GM20431 (cell line): Measurements from ENCODE around the gene ABCG2.

Experiments
- in situ Hi-C: fragments of 300-500 bp; cut with MseI, MboI; formaldehyde crosslinking; loops from one replicate; pipeline ENCODE4 v1.15.0; 2020; ENCODE audit warnings: low sequenced_read_pairs; ENCODE audit not compliant: unreplicated experiment

Gene ABCG2

DNA sequence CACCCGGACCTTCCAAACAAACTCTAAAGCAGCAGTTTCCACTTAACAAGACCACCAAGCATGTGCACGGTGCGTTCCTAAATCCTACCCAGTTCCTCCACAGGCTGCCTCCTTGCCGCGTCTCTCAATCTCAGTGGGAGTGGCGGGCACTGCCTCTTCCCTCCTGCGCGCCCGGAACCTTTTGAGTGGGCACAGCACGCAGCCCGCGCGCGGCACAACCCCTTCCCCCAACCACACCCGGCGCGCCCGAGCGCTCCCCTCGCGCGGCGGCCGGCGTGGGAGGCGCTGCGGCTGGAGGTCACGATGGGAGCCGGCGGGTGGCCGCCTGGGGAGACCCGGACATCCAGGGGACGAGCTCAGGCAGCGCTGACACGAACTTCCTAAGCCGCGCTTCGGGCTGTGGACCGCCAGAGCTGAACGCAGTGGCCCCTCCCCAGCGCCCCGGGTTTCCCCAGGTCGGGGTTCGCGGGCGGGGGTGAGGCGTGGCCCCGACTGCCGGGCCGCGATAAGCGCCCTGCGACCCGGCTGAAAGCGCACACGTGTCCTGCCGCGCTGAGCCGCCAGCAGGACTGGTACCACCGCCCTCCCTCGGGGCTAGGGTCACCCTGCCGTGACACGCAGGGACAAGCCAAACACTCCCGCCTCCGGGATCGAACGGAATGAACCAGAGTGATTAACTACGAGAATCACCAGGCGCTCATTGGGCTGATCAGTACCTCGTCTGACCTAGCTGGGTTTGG is at the start of gene ABCG2:
Gene ABCG2, minus strand, starts transcription at position 151 of the 740 bp plus-strand sequence. CDS start 18,644 bp downstream, outside the sequence.
- in situ Hi-C loops, result no loop called here

DNA sequence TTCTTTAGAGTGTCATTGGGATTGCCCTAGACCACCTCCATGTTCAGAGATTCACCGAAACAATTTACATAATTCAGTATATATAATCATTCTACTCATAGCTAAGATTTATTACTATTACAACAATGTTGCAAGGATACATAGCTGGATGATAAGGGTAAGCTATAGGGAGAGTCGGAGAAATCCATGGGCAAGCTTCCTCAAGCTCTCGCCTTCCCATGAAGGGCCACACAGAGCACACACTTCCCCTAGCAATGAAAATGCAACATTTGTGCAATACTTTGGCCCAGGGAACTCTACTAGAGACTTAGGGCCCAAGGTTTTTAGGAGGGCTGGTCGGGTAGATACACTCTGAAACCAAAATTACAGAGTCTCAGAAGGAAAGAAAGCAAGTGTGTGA is 49.7 kb upstream of the ABCG2 start:
- in situ Hi-C loops, result loop anchor here (25.0 kb wide), 2 partner anchors 346 to 521 kb away; no protein-coding TSS in a partner anchor

DNA sequence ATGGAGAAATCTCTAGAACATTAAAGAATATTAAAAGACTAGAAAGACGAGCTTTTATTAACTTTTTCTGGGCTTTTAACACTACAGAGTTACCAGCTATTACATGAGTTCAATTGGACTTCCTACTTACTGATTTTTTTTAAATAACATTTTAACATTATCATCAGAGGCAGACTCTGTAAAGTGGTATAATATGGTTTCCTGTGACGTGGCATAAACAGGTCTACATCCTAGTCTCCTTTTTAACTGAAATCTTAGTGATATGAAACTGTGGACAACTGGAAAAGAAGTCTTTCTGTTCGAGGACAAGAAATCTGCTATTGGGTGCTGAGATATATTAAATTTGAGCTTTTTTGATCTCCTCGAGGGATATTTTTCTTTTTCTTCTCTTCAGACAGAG is 48.7 kb upstream of the ABCG2 start:
- in situ Hi-C loops, result loop anchor here (25.0 kb wide), 2 partner anchors 345 to 520 kb away; no protein-coding TSS in a partner anchor

DNA sequence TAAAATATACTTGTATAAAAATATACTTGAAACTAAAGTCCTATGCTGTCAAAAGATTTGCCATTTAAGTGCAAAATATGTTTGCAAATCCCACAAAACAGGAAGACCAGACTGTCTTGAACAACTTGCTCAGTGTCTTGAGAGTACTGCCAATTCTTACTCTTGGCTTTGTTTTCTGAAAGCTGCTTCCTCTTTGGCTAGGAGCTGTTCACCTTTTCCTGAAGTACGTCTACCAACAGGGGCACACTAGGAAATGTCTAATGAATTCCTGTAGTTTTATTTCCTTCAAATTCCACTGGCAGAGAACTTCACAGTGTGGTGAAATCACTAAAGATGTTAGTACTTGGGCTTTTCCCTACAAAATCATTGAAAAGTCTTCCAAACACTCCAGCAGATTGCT is 46.4 kb upstream of the ABCG2 start:
- in situ Hi-C loops, result loop anchor here (25.0 kb wide), 2 partner anchors 343 to 518 kb away; no protein-coding TSS in a partner anchor

DNA sequence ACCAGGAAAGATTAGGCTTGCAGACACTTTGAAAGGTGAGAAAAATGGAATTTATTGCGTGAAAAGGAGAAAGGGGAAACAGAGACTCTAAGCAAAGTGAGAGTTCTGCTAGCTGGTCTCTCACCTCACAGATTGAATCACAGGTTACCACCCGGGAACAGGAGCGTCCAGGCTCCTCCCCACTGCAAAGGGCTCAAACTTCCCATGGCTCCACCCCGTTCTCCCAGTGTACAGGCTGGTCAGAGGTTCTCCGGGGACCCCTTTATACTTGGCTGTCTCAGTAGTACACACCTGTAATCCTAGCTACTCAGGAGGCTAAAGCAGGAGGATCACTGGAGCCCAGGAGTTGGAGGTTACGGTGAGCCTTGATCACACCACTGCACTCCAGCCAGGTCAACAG is 44.0 kb upstream of the ABCG2 start:
- in situ Hi-C loops, result loop anchor here (25.0 kb wide), 2 partner anchors 340 to 515 kb away; no protein-coding TSS in a partner anchor

DNA sequence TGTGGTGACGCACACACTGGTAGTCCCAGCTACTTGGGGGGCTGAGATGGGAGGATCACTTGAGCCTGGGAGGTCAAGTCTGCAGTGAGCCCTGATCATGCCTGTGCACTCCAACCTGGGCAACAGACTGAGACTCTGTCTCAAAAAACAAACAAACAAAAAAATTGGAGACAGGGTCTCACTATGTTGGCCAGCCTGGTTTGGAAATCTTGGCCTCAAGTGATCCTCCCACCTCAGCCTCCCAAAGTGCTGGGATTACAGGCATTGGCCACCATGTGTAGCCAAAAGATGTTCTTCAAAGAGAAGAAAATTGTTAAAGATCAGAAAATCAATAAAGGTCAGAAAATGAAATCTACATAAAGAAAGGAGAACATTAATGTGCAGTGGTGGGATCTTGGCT is 41.7 kb upstream of the ABCG2 start:
- in situ Hi-C loops, result loop anchor here (25.0 kb wide), 2 partner anchors 338 to 513 kb away; no protein-coding TSS in a partner anchor

DNA sequence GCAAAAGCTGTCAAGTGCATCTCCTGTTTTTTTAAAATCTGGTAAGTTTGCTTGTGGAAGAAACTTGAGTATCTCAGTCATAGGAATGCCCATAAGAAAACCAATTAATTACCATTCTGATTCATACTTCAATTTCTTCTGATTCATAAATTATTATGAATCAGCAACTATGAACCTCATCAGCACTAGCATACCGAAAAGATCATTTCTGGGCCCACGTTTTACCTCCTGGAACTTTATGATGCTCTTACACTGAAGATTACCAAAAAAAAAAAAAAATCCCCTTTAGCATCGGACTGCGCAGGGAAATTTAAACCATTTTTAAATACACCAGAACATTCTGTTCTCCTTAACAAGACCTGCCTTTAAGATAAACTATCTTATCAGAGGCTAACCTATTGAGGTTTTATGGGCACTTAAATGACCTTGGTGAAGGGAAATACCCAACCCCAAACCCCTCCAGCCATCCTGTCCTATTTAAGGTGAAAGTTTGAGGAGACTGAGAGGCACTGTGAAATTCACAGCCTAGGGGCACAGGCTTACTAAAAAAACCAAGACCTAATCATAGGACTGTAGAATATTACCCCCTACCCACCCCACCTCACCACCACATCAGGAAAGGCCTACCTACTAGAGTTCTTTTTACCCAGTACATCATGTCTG is 38.2 kb upstream of the ABCG2 start:
- in situ Hi-C loops, result no loop called here

DNA sequence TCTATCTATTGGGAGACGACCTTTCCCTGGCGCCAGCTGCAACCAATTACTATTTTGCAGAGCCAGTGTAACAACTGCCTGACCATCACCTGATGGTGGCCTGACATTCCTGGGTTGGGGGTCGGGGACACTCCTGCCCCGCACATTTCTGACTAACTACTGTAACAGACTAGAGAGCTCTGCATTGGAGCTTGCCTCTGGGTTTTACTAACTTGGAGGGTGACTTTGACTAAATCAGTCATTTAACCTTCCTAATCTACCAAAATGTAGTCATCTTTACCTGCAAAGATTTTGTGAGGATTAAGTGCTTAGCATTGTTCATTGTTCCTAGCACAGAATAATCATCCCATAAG is 37.5 kb upstream of the ABCG2 start:
- in situ Hi-C loops, result no loop called here

DNA sequence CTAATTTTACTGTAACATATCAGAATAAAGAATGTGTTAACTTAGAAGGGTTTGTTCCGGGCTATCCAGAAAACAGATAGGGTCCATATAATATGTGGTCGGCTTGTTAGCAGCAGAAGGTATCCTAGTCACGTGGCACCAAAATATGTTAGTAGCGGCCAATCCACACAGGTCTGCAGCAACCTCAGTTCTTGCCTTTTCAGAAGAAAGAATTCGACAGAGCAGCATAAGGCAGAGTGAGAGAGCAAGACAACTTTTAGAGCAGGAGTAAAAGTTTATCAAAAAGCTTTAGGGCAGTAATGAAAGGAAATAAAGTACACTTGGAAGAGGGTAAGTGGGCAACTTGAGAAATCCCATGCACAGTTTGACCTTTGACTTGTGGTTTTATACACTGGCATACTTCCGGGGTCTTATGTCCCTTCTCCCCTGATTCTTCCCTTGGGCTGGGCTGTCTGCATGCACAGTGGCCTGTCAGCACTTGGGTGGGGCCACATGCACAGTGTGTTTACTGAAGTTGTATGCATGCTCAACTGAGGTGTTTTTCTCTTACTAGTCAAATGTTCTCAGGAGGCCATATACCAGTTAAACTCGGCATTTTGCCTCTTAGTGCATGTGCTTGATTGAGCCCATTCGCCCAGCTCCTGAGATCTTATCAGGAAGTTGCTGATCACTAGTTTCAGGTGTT is 37.0 kb upstream of the ABCG2 start:
- in situ Hi-C loops, result no loop called here

DNA sequence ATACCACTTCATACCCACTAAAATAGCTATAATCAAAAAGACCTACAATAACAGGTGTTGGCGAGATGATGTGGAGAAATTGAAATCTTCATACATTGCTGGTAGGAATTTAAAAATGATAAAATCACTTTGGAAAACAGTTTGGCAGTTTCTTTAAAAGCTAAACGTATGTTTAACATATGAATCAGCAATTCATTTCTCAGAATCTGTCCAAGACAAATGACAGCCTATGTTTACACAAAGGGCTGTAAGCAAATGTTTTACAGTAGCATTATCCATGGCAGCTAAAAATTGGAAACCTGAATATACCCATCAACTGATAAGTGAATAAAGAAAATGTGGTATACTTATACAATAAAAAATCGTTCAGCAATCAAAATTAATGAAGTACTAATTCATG is 33.0 kb upstream of the ABCG2 start:
- in situ Hi-C loops, result no loop called here

DNA sequence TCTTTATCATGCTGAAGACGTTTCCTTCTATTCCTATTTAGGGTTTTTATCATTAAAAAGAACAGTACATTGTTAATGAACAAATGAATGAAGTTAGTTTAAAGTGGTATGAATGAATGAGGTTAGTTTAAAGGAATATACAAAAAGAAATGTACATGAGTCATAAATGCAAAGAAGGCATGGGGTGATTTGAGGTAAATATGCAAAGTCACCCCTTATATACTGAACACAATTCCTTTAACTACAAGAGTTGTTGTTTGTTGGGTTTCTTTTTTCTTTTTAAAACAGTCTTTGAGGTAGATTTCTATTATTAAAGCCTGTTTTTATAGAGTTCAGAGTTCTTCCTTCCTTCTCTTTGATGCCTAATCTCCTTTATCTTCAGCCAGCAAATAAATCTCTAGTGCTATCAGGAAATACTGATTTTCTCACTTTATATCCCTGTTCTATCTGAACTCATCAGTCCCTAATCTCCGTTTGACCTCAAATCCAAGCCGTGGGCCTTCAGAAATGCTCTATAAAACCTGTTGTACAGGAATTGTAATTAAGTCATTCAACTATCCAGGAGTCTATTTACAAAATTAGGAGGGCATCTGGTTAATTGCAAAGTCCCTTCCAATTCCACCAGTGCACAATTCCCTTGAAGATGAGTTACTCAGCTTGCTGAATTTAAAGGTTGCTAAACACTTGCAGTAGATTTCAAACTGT is 31.6 kb upstream of the ABCG2 start:
- in situ Hi-C loops, result no loop called here

DNA sequence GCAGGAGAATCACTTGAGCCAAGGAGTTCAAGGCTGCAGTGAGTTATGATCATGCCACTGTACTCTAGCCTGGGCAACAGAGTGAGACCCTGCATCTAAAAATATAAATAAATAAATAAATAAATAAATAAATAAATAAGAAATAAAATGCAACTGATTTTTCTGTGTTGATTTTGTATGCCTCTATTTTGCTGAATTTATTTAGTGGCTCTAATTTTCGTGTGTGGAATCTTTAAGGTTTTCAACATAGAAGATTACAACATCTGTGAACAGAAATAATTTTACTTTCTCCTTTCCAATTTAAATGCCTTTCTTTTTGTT is 30.9 kb upstream of the ABCG2 start:
- in situ Hi-C loops, result no loop called here

DNA sequence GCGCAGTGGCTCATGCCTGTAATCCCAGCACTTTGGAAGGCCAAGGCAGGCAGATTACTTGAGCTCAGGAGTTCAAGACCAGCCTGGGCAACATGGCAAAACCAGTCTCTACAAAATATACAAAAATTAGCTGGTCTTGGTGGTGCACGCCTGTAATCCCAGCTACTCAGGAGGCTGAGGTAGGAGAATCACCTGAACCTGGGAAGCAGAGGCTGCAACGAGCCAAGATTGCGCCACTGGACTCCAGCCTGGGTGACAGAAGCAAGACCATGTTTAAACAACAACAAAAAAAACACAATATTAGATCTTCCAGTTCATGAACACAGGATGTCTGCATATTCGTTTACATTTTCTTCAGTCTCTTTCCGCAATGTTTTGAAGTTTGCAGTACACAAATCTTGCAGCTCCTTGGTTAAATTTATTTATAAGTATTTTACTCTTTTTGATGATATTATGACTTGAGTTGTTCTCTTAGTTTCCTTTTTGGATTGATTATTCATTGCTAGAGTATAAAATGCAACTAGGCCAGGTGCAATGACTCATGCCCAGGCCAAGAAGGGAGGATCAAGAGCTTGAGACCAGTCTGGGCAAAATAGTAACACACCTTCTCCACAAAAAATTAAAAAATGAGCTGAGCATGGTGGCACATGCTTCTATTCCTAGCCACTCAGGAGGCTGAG is 30.4 kb upstream of the ABCG2 start:
- in situ Hi-C loops, result no loop called here

DNA sequence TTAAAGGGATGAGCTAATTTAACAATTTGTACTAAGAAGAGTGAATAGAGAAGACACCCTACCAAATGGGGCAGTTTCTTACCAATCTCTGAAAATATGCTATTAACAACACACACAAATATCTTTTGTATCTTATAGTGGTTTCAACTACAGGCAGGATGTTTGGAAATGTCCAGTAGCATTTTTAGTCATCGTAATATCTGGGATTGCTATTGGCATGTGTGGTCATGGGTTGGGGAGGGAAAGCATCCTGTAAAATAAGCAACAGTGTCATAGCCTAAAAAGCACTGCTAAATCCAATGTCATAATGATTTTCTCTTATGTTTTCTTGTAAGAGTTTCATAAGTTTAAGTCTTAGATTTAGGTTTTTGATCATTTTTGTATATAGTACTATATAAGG is 29.3 kb upstream of the ABCG2 start:
- in situ Hi-C loops, result no loop called here

DNA sequence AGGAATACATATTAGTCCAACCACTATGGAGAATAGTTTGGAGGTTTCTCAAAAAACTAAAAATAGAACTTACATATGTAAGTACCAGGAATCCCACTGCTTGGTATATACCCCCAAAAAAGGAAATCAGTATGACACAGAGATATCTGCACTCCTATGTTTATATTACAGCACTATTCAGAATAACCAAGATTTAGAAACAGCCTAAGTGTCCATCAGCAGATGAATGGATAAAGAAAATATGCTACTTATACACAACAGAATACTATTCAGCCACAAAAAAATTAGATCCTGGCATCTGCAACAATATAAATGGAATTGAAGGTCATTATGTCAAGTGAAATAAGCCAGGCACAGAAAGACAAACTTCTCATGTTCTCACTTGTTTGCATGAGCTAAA is 27.5 kb upstream of the ABCG2 start:
- in situ Hi-C loops, result no loop called here

DNA sequence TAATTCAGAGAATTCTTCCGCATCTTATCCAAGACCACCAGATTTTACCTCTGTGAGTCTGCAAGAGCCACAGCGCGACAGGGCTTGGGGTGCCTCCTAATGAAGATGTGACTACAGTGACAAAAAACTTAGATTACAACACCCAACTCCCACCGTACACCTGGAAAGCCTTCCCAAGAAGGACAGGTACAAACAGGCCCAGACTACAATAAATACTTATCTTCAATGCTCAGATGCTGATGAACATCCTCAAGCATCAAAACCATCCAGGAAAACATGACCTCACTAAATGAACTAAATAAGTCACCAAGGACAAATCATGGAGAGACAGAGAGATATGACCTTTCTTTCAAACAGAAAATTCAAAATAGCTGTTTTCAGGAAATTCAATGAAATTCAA is 20.8 kb upstream of the ABCG2 start:
- in situ Hi-C loops, result no loop called here

DNA sequence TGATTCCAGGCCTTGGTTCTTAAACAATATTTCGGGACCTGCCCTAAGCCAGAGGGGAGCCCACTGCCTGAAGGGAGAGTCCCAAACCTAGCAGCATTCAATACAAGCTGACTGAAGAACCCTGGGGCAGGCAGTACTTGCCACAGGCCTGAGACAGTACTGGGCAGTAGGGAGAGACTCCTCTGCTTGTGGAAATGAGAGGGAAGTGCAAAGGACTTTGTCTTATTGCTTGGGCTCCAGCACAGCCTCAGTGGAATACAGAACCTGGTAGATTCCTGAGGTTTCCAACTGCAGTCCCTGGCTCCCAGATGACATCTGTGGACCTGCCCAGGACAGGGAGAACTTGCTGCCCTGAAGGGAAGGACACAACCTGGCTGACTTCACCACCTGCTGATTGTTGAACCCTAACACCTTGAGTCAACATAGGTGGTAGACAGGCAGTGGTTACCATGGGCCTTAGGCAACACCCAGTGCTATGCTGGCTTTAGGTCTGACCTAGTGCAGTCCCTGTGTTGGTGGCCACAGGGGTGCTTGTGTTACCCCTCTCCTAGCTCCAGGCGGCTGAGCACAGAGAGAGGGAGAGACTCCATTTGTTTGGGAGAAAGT is 20.3 kb upstream of the ABCG2 start:
- in situ Hi-C loops, result no loop called here

DNA sequence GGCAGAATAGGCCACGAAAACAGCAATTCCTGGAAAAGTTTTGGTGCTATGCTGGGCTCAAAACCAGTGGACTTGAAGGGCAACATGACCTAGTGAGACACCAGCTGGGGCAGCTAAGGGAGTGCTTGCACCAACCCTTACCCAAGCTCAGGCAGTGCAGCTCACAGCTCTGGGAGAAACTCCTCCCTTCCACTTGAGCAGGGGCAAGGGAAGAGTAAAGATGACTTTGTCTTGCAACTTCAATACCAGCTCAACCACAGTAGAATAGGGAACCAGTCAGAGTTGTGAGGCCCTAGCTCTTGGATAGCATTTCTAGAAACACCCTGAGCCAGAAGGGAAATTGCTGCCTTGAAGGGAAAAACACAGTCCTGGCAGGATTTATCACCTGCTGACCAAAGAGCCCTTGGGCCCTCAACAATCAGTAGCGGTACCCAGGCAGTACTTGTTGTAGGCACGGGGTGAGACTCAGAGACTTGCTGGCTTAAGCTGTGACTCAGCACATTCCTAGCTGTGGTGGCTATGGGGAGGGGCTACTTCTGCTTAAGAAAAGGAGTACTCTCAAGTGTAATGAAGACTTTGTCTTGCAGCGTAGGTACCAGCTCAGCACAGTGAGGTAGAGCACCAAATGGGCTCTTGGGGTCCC is 19.7 kb upstream of the ABCG2 start:
- in situ Hi-C loops, result no loop called here

DNA sequence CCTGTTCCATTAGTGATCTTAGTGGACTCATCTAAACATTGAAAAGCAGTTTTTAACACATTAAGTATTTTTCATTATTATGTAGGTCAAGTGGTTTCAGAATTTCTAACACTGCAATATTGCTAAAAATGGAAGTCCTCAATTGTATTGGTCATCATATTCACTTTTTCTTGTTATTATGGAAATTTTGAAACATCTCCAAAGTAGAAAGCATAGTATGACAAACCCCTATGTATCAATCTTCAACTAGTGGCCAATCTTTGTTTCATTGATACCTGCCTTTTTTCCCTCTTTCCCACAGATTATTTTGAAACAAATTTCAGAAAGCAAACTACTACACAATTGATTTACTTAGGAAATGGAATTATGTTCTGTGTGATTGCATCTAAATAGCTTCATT is 14.5 kb upstream of the ABCG2 start:
- in situ Hi-C loops, result no loop called here
